K562 (cell line): ENCODE data around the gene TMC2. TPM values are rescaled to one million over a fixed set of nuclear protein-coding genes. Genes with fewer than 3 reads are reported as not detected.

Source experiments
- AFF1 ChIP-seq, 2 experiments: fragments of 450-650 bp; IDR thresholded peaks; 2 replicates each; pipeline ENCODE4 v1.6.1; 2018; ENCODE audit warnings: mild to moderate bottlenecking in 2 of 2, low read depth in 1 of 2; ENCODE audit not compliant: partially characterized antibody in 2 of 2
- L3MBTL2 ChIP-seq: fragments of 450-650 bp; IDR thresholded peaks from 2 replicates; pipeline ENCODE4 v1.6.1; 2016; ENCODE audit warnings: mild to moderate bottlenecking, moderate library complexity
- MBD1 ChIP-seq: fragments of 250-450 bp; sonication (Bioruptor Pico); IDR thresholded peaks from 2 replicates; pipeline ENCODE4 v1.8.0; 2022; ENCODE audit warnings: inconsistent platforms
- MTA1 ChIP-seq: fragments of 450-650 bp; IDR thresholded peaks from 2 replicates; pipeline ENCODE4 v1.6.1; 2017; ENCODE audit warnings: borderline replicate concordance
- REST ChIP-seq, 2 experiments: fragments of 450-650 bp; formaldehyde crosslinking in 1 of 2; IDR thresholded peaks; 2 replicates each; pipeline versions ENCODE4 v1.4.0 to v1.6.1; 2014 to 2020; ENCODE audit warnings: mild to moderate bottlenecking in 2 of 2, borderline replicate concordance in 1 of 2, low read depth in 1 of 2
- polyA plus RNA-seq, 8 experiments: library from polyadenylated mRNA; depleted of rRNA in 4 of 8; stranded (reverse) in 5 of 8; unstranded in 3 of 8; fragments of >200 nt; fragmentation: Nextera tagmentation in 2 of 8; fragmentation: Illumina TruSeq in 1 of 8; extraction: Ambion mirVana in 2 of 8; extraction: Trizol in 1 of 8; gene quantifications; 2 replicates each; pipeline versions ENCODE4 v1.2.1 to v1.2.3, GENCODE V29; 2011 to 2014; ENCODE audit warnings: inconsistent platforms in 1 of 8, missing spikeins in 1 of 8
- total RNA-seq, 7 experiments: library from RNA; depleted of rRNA in 6 of 7; stranded (reverse); fragments of >200 nt in 6 of 7; fragmentation: Illumina TruSeq in 2 of 7; extraction: Trizol in 2 of 7; gene quantifications; 2 replicates each; pipeline versions ENCODE4 v1.2.1 to v1.2.3, GENCODE V29; 2011 to 2021; ENCODE audit warnings: low replicate concordance in 1 of 7
- TF ChIP-seq, protein P1 (sequence below): fragments of 250-450 bp; sonication (Bioruptor Pico); IDR thresholded peaks from 2 replicates; pipeline ENCODE4 v1.5.0; 2020; ENCODE audit warnings: mild to moderate bottlenecking
- TF ChIP-seq, protein P2 (sequence below), 2 experiments: IDR thresholded peaks; 2 replicates each; pipeline ENCODE4 v1.6.1; 2011; ENCODE audit warnings: borderline replicate concordance in 1 of 2, control low read depth in 1 of 2, low read depth in 1 of 2, low read length in 1 of 2, mild to moderate bottlenecking in 1 of 2, mixed read lengths in 1 of 2, moderate library complexity in 1 of 2; ENCODE audit not compliant: insufficient read depth in 1 of 2, insufficient read length in 1 of 2, poor library complexity in 1 of 2, severe bottlenecking in 1 of 2; ENCODE audit errors: extremely low read depth in 1 of 2

TMC2 gene
- total and polyA plus RNA-seq, 9 of the 15 experiments (the other 6 are each of a cell fraction or from before 2014, with no cell fraction given) = not detected

GRCh38 chr20:2663887-2664719, 127.7 kb downstream of the TMC2 start, which contains the start of gene IDH3B (continued):
- TF ChIP-seq, protein P1, sequence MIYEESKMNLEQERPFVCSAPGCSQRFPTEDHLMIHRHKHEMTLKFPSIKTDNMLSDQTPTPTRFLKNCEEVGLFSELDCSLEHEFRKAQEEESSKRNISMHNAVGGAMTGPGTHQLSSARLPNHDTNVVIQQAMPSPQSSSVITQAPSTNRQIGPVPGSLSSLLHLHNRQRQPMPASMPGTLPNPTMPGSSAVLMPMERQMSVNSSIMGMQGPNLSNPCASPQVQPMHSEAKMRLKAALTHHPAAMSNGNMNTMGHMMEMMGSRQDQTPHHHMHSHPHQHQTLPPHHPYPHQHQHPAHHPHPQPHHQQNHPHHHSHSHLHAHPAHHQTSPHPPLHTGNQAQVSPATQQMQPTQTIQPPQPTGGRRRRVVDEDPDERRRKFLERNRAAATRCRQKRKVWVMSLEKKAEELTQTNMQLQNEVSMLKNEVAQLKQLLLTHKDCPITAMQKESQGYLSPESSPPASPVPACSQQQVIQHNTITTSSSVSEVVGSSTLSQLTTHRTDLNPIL = no peak
- TF ChIP-seq AFF1 (IDR thresholded peaks at IDR 0.05; ENCODE audit: low read depth in 1 of 2, partially characterized antibody in 2 of 2) (peak in 1 of 2 experiments; percentile 62), L3MBTL2 (peak; percentile 63), REST (IDR thresholded peaks at IDR 0.05; ENCODE audit: borderline replicate concordance) (no peak), REST (CRISPR knock-in tag; IDR thresholded peaks at IDR 0.05; ENCODE audit: low read depth) (no peak), MTA1 (peak; percentile 99), MBD1 (no peak)
- TF ChIP-seq, protein P2, sequence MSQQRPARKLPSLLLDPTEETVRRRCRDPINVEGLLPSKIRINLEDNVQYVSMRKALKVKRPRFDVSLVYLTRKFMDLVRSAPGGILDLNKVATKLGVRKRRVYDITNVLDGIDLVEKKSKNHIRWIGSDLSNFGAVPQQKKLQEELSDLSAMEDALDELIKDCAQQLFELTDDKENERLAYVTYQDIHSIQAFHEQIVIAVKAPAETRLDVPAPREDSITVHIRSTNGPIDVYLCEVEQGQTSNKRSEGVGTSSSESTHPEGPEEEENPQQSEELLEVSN (IDR thresholded peaks at IDR 0.05; ENCODE audit: borderline replicate concordance in 1 of 2, extremely low read depth in 1 of 2, insufficient read depth in 1 of 2, insufficient read length in 1 of 2, low read depth in 1 of 2, low read length in 1 of 2, poor library complexity in 1 of 2, severe bottlenecking in 1 of 2) = peak in 1 of 2 experiments; percentile 63
